GM18511 (cell line): ENCODE measurements around the gene DNMT3A.
A peak's percentile ranks its signal among the peaks of the same experiment; 100 is the strongest.
"Not testable (repeated sequence)": the region's sequence is repeated elsewhere in the genome, so short reads cannot be mapped to it uniquely, and the experiment has no call there.

Source experiments
- ATAC-seq: cut with Tn5 transposase; IDR thresholded peaks from one replicate; pipeline ENCODE4 v1.9.1; 2021; ENCODE audit warnings: mild to moderate bottlenecking, moderate library complexity; ENCODE audit not compliant: unreplicated experiment

DNMT3A gene

GRCh38 chr2:25286723-25287483 lies 54.8 kb downstream of the DNMT3A start:
- ATAC-seq: no peak

GRCh38 chr2:25286025-25286400 lies 55.7 kb downstream of the DNMT3A start:
- ATAC-seq: peak; percentile 75

- ATAC-seq: no peak
These were observed 56.3 kb downstream of the DNMT3A start for GRCh38 chr2:25285265-25286024.

GRCh38 chr2:25284756-25285155 lies 57.0 kb downstream of the DNMT3A start:
- ATAC-seq: no peak

GRCh38 chr2:25283921-25284320 lies 57.8 kb downstream of the DNMT3A start:
- ATAC-seq: no peak

- ATAC-seq: no peak
These were observed 59.8 kb downstream of the DNMT3A start for GRCh38 chr2:25281941-25282340.

GRCh38 chr2:25281522-25281921 lies 60.2 kb downstream of the DNMT3A start:
- no peak for ATAC-seq

- no peak for ATAC-seq
These were observed 61.6 kb downstream of the DNMT3A start for GRCh38 chr2:25280051-25280687.

- peak; percentile 79 for ATAC-seq
These were observed 62.6 kb downstream of the DNMT3A start for GRCh38 chr2:25279091-25279651.

GRCh38 chr2:25276569-25277465 lies 64.9 kb downstream of the DNMT3A start:
- ATAC-seq: peak; percentile 37

GRCh38 chr2:25275575-25275965 lies 66.2 kb downstream of the DNMT3A start:
- ATAC-seq: no peak

- no peak for ATAC-seq
These were observed 66.7 kb downstream of the DNMT3A start for GRCh38 chr2:25274868-25275574.

GRCh38 chr2:25273985-25274535 lies 67.7 kb downstream of the DNMT3A start:
- ATAC-seq: no peak

- ATAC-seq: not testable (repeated sequence)
These were observed 69.0 kb downstream of the DNMT3A start for GRCh38 chr2:25272705-25273104.

GRCh38 chr2:25270061-25270460 lies 71.7 kb downstream of the DNMT3A start:
- ATAC-seq: no peak

GRCh38 chr2:25269233-25269632 lies 72.5 kb downstream of the DNMT3A start:
- ATAC-seq: no peak

GRCh38 chr2:25268139-25268538 lies 73.6 kb downstream of the DNMT3A start:
- ATAC-seq: no peak

- ATAC-seq: no peak
These were observed 75.3 kb downstream of the DNMT3A start for GRCh38 chr2:25266399-25266798.

- no peak for ATAC-seq
These were observed 75.9 kb downstream of the DNMT3A start for GRCh38 chr2:25265802-25266201.

- ATAC-seq: no peak
These were observed 76.7 kb downstream of the DNMT3A start for GRCh38 chr2:25265001-25265400.
